GM19438 (cell line): ENCODE measurements around the gene MGLL.

Experiments
- ATAC-seq: cut with Tn5 transposase; IDR thresholded peaks from one replicate; pipeline ENCODE4 v1.9.1; 2021; ENCODE audit warnings: low read depth; ENCODE audit not compliant: unreplicated experiment

Gene MGLL

DNA sequence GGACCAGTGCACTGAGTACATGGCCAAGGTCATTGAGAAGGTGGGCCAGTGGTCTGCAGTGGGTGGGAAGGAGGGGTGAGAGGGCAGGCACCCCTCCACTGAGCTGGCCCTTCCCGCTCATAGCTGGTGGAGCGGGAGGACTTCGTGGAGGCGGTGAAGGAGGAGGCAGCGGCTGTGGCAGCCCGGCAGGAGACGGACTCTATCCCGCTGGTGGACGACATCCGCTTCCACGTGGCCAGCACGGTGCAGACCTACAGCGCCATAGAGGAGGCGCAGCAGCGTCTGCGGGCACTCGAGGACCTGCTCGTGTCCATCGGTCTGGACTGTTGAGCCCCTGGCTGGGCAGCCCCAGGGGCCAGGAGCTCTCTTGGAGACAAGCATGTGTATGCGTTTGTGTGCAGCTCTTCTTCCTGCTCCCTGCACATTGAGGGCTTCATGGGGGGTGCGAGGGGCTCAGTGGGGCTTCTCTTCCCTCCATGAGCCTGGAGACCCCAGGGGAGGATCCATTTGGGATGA is 142.1 kb downstream of the MGLL start:
- ATAC-seq = no peak

- ATAC-seq = no peak
These were observed 142.7 kb downstream of the MGLL start for GRCh38 chr3:127679534-127680145.

- no peak for ATAC-seq
These were observed 143.4 kb downstream of the MGLL start for GRCh38 chr3:127678611-127679533.

GRCh38 chr3:127678315-127678599 is 144.1 kb downstream of the MGLL start:
- ATAC-seq = no peak

DNA sequence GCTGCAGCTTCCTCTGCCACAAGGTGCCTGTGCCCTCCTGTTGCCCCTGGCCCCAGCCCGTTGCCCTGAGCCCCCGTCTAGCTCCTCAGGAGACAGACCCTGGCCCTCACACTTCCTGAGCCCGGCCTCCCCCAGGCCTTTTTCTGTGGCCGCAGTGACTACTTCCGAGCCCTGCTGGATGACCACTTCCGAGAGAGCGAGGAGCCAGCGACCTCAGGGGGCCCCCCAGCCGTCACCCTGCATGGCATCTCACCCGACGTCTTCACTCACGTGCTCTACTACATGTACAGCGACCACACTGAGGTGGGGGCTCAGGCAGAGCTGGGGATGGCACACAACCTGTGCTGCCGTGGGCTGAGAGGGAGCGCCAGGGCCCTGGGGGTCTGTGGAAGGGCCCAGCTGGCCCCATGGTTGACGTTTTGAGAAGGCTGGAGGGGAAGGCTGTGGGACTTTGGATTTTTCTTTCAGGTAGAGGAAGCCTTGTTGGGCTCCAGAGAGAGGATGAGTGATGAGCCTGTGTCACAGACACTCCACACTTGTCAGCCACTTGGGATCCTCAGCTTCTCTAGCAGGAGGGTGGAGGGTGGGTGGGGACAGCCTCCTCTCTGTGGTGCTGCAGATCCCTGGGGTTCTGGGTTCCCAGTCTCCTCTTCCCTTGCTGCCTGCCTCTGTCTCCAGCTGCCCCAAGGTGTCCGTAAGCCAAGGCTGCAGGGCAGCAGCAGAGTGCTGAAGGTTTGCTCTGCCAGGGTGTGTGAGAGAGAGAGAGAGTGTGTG is 144.6 kb downstream of the MGLL start:
- no peak for ATAC-seq

GRCh38 chr3:127676921-127677351 is 145.4 kb downstream of the MGLL start:
- ATAC-seq = no peak

DNA sequence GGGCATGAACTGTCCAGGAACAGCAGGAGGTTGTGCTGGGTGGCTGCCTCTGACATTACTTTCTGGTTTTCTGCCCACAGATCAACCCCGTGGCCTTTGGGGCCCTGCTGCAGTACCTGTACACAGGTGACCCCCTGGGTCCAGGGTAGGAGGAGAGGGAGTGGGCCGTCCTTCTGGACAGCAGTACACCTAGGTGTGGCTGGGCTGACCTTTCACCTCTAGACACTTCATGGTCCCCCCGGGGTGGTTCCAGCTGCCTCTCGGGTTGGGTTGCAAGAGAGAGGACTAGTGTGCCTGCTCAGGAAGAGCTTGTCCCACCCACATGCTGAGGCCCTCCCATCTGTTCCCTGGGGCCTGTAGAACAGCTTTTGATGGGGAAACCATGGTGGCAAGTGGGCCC is 145.9 kb downstream of the MGLL start:
- no peak for ATAC-seq

- no peak for ATAC-seq
These were observed 146.5 kb downstream of the MGLL start for GRCh38 chr3:127675651-127676391.

- ATAC-seq = no peak
These were observed 147.5 kb downstream of the MGLL start for GRCh38 chr3:127674790-127675189.

DNA sequence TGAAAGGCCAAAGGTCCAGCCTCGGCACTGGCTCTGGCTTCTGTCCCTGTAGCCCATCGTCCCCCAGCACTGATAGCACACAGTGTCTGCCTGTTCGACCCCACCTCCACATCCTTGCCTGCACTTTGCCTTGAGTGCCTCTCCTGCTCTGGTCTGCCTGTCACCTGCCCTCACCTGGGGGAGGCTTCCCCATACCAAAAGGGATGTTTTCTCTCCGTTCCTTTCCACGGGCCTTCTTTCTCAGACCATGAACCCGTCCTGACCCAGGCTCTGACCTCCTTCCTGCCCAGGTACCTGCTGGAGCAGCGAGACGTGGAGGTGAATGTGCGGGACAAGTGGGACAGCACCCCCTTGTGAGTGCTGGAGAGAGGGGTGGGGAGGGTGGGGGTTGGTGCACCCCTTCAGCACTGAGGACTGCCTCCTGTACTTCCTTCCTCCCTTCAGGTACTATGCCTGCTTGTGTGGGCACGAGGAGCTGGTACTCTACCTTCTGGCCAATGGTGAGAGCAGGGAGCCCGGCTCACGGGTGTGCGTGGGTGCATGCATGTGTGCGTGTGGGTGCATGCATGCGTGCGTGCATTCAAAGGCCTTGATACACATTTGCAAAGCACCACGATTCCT is 148.1 kb downstream of the MGLL start:
- no peak for ATAC-seq

- peak; percentile 41 for ATAC-seq
These were observed 148.9 kb downstream of the MGLL start for GRCh38 chr3:127673191-127674100.

DNA sequence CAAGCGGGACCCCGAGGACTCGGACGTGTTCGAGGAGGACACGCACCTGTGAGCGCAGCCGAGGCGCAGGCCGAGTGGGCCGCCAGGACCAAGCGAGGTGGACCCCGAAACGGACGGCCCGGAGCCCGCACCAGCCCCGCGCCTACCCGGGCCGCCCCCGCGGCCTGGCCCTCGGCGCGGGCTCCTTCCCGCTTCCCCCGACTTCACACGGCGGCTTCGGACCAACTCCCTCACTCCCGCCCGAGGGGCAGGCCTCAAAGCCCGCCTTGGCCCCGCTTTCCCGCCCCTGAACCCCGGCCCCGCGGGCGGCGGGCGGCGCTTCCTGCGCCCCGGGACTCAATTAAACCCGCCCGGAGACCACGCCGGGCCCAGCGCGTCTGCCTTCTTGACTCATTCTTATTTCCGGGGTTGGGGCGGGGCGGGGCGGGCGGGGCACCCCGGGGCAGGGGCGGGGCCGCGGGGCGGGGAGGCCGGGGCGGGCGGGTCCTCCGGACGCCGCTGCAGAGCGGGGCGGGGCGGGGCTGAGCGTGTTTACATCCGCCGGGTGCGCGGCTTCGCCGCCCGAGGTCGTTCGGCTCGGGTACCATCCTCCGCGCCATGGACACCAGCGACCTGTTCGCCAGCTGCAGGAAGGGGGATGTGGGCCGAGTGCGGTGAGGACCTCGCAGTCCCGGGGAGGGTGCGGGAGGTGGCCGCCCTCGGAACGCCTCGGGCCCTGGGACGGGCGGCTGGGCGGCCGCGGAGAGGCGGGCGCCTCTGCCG is 149.7 kb downstream of the MGLL start, which contains the start of gene ABTB1:
Gene ABTB1 (plus strand): TSS at position 524 of the 762 bp plus-strand sequence. CDS start 74 bp downstream, at position 598.
- ATAC-seq = peak; percentile 73

- ATAC-seq = peak; percentile 16
These were observed 150.5 kb downstream of the MGLL start for GRCh38 chr3:127671523-127672428.

- ATAC-seq = no peak
These were observed 151.4 kb downstream of the MGLL start for GRCh38 chr3:127670761-127671522.

- ATAC-seq = no peak
These were observed 152.1 kb downstream of the MGLL start for GRCh38 chr3:127670229-127670559.

- no peak for ATAC-seq
These were observed 152.6 kb downstream of the MGLL start for GRCh38 chr3:127669541-127670228.
